Liver (tissue), 9 donors: Measurements from ENCODE around the gene ABTB2. TPM values are rescaled to one million over a fixed set of nuclear protein-coding genes. Genes with fewer than 3 reads are reported as not detected.

Experiments
- DNase-seq: peaks from one replicate; pipeline ENCODE4 v3.0.0-alpha.2; 2017; ENCODE audit warnings: low spot score
- H3K27ac ChIP-seq, 2 donors: one replicate each; pipeline ENCODE4 v1.7.0; 2013; ENCODE audit warnings: inconsistent platforms in 2 of 2, low read length in 2 of 2, control low read depth in 1 of 2, low read depth in 1 of 2, mild to moderate bottlenecking in 1 of 2
- H3K27me3 ChIP-seq, 4 donors: one replicate each; pipeline versions ENCODE4 v1.6.1 to v1.7.0; 2013; ENCODE audit warnings: low read length in 3 of 4, inconsistent platforms in 1 of 4, mild to moderate bottlenecking in 1 of 4, moderate library complexity in 1 of 4; ENCODE audit not compliant: control insufficient read depth in 4 of 4, insufficient read depth in 4 of 4
- H3K36me3 ChIP-seq, 4 donors: one replicate each; pipeline versions ENCODE4 v1.6.1 to v1.7.0; 2013; ENCODE audit warnings: low read length in 3 of 4, mild to moderate bottlenecking in 3 of 4, low read depth in 1 of 4, moderate library complexity in 1 of 4; ENCODE audit not compliant: control insufficient read depth in 4 of 4, insufficient read depth in 3 of 4
- H3K4me1 ChIP-seq, 4 donors: one replicate each; pipeline versions ENCODE4 v1.6.1 to v1.7.0; 2013; ENCODE audit warnings: low read length in 3 of 4, mild to moderate bottlenecking in 3 of 4, moderate library complexity in 1 of 4; ENCODE audit not compliant: control insufficient read depth in 4 of 4, insufficient read depth in 4 of 4
- H3K4me3 ChIP-seq, 3 donors: one replicate each; pipeline versions ENCODE4 v1.6.1 to v1.7.0; 2013; ENCODE audit warnings: low read length in 3 of 3, control low read depth in 1 of 3, low read depth in 1 of 3, mild to moderate bottlenecking in 1 of 3
- H3K9ac ChIP-seq, 2 donors: one replicate each; pipeline ENCODE4 v1.7.0; 2013; ENCODE audit warnings: low read length in 2 of 2, mild to moderate bottlenecking in 2 of 2, moderate library complexity in 2 of 2, control low read depth in 1 of 2, low read depth in 1 of 2
- H3K9me3 ChIP-seq, 4 donors: one replicate each; pipeline versions ENCODE4 v1.6.1 to v1.7.0; 2013; ENCODE audit warnings: low read length in 3 of 4; ENCODE audit not compliant: control insufficient read depth in 4 of 4
- ATF3 ChIP-seq: IDR thresholded peaks from 2 replicates; pipeline ENCODE4 v1.6.1; 2016; ENCODE audit warnings: antibody characterized with exemption
- EGR1 ChIP-seq, 2 donors: IDR thresholded peaks; 2 replicates each; pipeline ENCODE4 v1.6.1; 2016 to 2018; ENCODE audit warnings: antibody characterized with exemption in 2 of 2, low read depth in 2 of 2
- FOXA1 ChIP-seq: IDR thresholded peaks from 2 replicates; pipeline ENCODE4 v1.6.1; 2016; ENCODE audit warnings: antibody characterized with exemption
- FOXA2 ChIP-seq: IDR thresholded peaks from 2 replicates; pipeline ENCODE4 v1.6.1; 2016; ENCODE audit warnings: antibody characterized with exemption
- GABPA ChIP-seq, 2 donors: IDR thresholded peaks in 1 of 2; conservative IDR thresholded peaks in 1 of 2; 2 replicates each; pipeline ENCODE4 v1.6.1; 2016; ENCODE audit warnings: antibody characterized with exemption in 2 of 2, mild to moderate bottlenecking in 1 of 2, moderate library complexity in 1 of 2
- JUND ChIP-seq, 2 donors: IDR thresholded peaks; 2 replicates each; pipeline ENCODE4 v1.6.1; 2016; ENCODE audit warnings: antibody characterized with exemption in 2 of 2
- MAX ChIP-seq: IDR thresholded peaks from 2 replicates; pipeline ENCODE4 v1.6.1; 2016; ENCODE audit warnings: antibody characterized with exemption
- NR2F2 ChIP-seq: IDR thresholded peaks from 2 replicates; pipeline ENCODE4 v1.6.1; 2016; ENCODE audit warnings: antibody characterized with exemption
- RAD21 ChIP-seq, 2 donors: IDR thresholded peaks; 2 replicates each; pipeline ENCODE4 v1.6.1; 2016; ENCODE audit warnings: antibody characterized with exemption in 2 of 2, mild to moderate bottlenecking in 2 of 2
- RXRA ChIP-seq, 2 donors: IDR thresholded peaks; 2 replicates each; pipeline ENCODE4 v1.6.1; 2017 to 2018; ENCODE audit warnings: antibody characterized with exemption in 2 of 2, mild to moderate bottlenecking in 1 of 2
- SP1 ChIP-seq: IDR thresholded peaks from 2 replicates; pipeline ENCODE4 v1.6.1; 2018; ENCODE audit warnings: antibody characterized with exemption, mild to moderate bottlenecking
- YY1 ChIP-seq: IDR thresholded peaks from 2 replicates; pipeline ENCODE4 v1.6.1; 2016; ENCODE audit warnings: antibody characterized with exemption, mild to moderate bottlenecking
- ZBTB33 ChIP-seq: IDR thresholded peaks from 2 replicates; pipeline ENCODE4 v1.6.1; 2016; ENCODE audit warnings: antibody characterized with exemption
- WGBS: extraction: QIAGEN DNeasy Blood & Tissue Kit; methylation state at CpG from one replicate; pipeline ENCODE4 v1.1.7; 2013; 5-methylcytosine and 5-hydroxymethylcytosine counted together
- polyA plus RNA-seq, 2 donors: library from polyadenylated mRNA; stranded (reverse) in 1 of 2; unstranded in 1 of 2; fragments of 200-250 nt in 1 of 2; fragments of >200 nt in 1 of 2; fragmentation: Nextera tagmentation in 1 of 2; extraction: Ambion mirVana in 1 of 2; gene quantifications; one replicate each; pipeline versions ENCODE4 v1.2.1 to v1.2.3, GENCODE V29; 2013 to 2015
- total RNA-seq, 2 donors: library from RNA; depleted of rRNA; stranded (reverse); fragments of >200 nt; gene quantifications; one replicate each; pipeline ENCODE4 v1.2.3, GENCODE V29; 2014
- TF ChIP-seq, protein P1 (sequence below): fragments of 150-350 bp; IDR thresholded peaks from 2 replicates; pipeline ENCODE4 v1.5.1; 2017; ENCODE audit warnings: improper control_type of control experiment, low read depth, low read length; ENCODE audit not compliant: missing input control
- TF ChIP-seq, protein P2 (sequence below): IDR thresholded peaks from 2 replicates; pipeline ENCODE4 v1.6.1; 2016; ENCODE audit warnings: antibody characterized with exemption, mild to moderate bottlenecking
- donor health status: healthy.
- donor health status: healthy.
- donor health status: healthy.
- donor health status: healthy.
- donor health status: healthy.

The ABTB2 gene
- total and polyA plus RNA-seq, 4 donors = 2.4 to 8.9 (median 6.1) TPM

DNA sequence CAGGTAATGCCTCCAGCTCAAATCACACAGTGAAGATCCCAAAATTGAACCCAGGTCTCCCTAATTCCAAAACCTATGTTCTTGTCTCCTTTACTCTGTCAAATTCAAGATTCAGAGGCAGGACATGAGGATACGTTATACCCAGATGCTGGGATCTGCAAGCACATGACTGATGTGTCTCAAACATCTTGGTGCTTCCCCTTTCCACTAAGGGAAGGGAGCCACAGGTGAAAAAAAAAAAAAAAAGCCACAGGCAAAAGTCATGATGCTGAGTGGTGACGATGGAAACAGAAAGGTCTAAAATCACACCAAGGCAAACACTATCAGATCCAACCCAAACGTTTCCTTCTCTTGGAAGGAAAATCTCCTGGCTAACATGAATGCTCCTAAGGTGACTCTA lies 24.0 kb downstream of the ABTB2 start (continued):
- TF ChIP-seq YY1 = no peak

DNA sequence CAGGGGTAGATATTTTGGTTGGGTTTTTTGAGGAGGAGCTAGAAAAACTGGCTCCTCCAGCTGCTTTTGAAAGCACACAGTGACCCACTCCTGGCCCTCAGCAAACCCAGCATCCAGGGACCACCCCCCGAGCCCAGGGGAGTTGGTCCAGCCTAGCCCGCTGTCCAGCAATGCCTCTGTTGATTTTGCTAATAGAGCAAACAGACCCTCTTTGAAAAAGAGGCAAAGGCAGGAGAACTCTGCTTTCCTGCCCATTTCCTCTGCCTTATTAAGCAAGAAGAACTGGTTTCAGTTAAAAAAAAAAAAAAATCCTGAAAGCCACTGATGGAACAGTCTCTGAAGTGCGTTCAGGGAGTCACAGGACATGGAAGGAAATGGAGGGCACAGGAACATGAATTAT lies 25.3 kb downstream of the ABTB2 start:
- H3K9me3 ChIP-seq = no peaks in the 10 kb centered on the region
- no peak overlapping the region for H3K9ac ChIP-seq
- H3K27me3 ChIP-seq = no peaks in the 10 kb centered on the region
- no peak for TF ChIP-seq ATF3
- no peak for TF ChIP-seq FOXA2
- no peak for TF ChIP-seq ZBTB33
- no peak for TF ChIP-seq RXRA (IDR thresholded peaks at IDR 0.05)
- no peak for TF ChIP-seq FOXA1
- TF ChIP-seq RAD21 (IDR thresholded peaks at IDR 0.05) = no peak
- TF ChIP-seq YY1 = no peak
- TF ChIP-seq MAX = no peak
- no peak for TF ChIP-seq JUND (IDR thresholded peaks at IDR 0.05)
- TF ChIP-seq EGR1 (IDR thresholded peaks at IDR 0.05; ENCODE audit: low read depth in 2 of 2) = no peak
- TF ChIP-seq, protein P1, sequence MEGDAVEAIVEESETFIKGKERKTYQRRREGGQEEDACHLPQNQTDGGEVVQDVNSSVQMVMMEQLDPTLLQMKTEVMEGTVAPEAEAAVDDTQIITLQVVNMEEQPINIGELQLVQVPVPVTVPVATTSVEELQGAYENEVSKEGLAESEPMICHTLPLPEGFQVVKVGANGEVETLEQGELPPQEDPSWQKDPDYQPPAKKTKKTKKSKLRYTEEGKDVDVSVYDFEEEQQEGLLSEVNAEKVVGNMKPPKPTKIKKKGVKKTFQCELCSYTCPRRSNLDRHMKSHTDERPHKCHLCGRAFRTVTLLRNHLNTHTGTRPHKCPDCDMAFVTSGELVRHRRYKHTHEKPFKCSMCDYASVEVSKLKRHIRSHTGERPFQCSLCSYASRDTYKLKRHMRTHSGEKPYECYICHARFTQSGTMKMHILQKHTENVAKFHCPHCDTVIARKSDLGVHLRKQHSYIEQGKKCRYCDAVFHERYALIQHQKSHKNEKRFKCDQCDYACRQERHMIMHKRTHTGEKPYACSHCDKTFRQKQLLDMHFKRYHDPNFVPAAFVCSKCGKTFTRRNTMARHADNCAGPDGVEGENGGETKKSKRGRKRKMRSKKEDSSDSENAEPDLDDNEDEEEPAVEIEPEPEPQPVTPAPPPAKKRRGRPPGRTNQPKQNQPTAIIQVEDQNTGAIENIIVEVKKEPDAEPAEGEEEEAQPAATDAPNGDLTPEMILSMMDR = no peak
- no peak for TF ChIP-seq GABPA (IDR thresholded peaks at IDR 0.05 in 1 of 2, conservative IDR thresholded peaks at IDR 0.05 in 1 of 2)
- TF ChIP-seq SP1 = no peak
- DNase-seq = no peak
- peaks cover 3 to 34% (median 9%) of the 10 kb centered on the region in 4 donors for H3K4me1 ChIP-seq
- no peak overlapping the region for H3K4me3 ChIP-seq
- 69% methylated on average over 3 of the region's 3 CpGs for WGBS
- H3K27ac ChIP-seq = no peak overlapping the region
- H3K36me3 ChIP-seq = no peaks in the 10 kb centered on the region

DNA sequence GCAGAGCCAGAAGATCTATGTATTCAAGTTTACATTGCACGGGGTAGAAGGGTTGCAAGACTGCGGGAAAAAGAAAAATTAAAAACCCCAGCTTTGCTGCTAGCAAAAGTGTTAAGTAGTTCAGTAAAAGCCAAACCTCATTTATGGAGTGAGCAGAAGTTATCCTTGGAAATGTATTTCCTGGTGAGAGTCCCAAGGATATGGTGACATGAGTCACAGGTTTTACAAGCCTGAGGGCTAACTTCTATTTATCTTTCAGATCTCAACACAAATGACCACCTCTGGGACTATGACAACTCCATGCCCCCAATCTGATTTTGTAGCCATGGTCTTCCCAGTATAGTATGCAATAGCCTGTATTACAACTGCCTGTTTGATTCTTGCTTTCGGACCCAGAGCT lies 26.1 kb downstream of the ABTB2 start:
- H3K9ac ChIP-seq = no peak overlapping the region

DNA sequence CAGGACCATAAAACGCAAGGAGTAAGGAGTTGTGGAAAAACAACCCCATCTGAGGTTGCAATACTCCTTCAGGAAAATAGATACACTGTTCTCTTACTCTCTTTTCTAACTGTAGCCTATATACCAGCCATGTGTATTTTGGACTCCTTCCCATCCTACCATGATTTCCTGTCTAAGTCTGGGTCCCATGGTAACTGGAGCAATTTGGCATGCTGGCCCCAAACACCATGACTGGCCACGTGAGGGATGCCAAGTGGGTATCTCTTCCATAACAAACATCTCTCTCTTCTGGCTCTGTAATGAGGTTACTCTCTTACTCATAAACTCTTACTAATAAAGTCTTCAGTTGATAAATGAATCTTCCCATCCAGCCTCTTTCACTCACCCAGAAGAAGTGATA lies 26.5 kb downstream of the ABTB2 start:
- 54% methylated on average over 2 of the region's 2 CpGs for WGBS
- Histone ChIP-seq H3K9me3 (no peaks in the 10 kb centered on the region), H3K4me3 (no peak overlapping the region), H3K27ac (no peak overlapping the region), H3K4me1 (peaks cover 3 to 30% (median 9%) of the 10 kb centered on the region in 4 donors), H3K27me3 (no peaks in the 10 kb centered on the region), H3K36me3 (no peaks in the 10 kb centered on the region), H3K9ac (no peak overlapping the region)
- TF ChIP-seq RAD21 (IDR thresholded peaks at IDR 0.05) (no peak), JUND (IDR thresholded peaks at IDR 0.05) (no peak), FOXA2 (peak; percentile 20), ZBTB33 (no peak), GABPA (IDR thresholded peaks at IDR 0.05 in 1 of 2, conservative IDR thresholded peaks at IDR 0.05 in 1 of 2) (no peak), EGR1 (IDR thresholded peaks at IDR 0.05; ENCODE audit: low read depth in 2 of 2) (no peak), NR2F2 (no peak), RXRA (IDR thresholded peaks at IDR 0.05) (peak in 1 of 2 donors; percentile 5)
- TF ChIP-seq, protein P2, sequence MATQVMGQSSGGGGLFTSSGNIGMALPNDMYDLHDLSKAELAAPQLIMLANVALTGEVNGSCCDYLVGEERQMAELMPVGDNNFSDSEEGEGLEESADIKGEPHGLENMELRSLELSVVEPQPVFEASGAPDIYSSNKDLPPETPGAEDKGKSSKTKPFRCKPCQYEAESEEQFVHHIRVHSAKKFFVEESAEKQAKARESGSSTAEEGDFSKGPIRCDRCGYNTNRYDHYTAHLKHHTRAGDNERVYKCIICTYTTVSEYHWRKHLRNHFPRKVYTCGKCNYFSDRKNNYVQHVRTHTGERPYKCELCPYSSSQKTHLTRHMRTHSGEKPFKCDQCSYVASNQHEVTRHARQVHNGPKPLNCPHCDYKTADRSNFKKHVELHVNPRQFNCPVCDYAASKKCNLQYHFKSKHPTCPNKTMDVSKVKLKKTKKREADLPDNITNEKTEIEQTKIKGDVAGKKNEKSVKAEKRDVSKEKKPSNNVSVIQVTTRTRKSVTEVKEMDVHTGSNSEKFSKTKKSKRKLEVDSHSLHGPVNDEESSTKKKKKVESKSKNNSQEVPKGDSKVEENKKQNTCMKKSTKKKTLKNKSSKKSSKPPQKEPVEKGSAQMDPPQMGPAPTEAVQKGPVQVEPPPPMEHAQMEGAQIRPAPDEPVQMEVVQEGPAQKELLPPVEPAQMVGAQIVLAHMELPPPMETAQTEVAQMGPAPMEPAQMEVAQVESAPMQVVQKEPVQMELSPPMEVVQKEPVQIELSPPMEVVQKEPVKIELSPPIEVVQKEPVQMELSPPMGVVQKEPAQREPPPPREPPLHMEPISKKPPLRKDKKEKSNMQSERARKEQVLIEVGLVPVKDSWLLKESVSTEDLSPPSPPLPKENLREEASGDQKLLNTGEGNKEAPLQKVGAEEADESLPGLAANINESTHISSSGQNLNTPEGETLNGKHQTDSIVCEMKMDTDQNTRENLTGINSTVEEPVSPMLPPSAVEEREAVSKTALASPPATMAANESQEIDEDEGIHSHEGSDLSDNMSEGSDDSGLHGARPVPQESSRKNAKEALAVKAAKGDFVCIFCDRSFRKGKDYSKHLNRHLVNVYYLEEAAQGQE = no peak
- DNase-seq = no peak

More for the DNA sequence above, 26.1 kb downstream of the ABTB2 start:
- H3K27me3 ChIP-seq = no peaks in the 10 kb centered on the region
- no peak for TF ChIP-seq YY1
- WGBS = 90% methylated on average over 3 of the region's 3 CpGs
- H3K9me3 ChIP-seq = no peaks in the 10 kb centered on the region
- H3K36me3 ChIP-seq = no peaks in the 10 kb centered on the region
- no peak for DNase-seq
- no peak overlapping the region for H3K27ac ChIP-seq
- H3K4me3 ChIP-seq = no peak overlapping the region
- H3K4me1 ChIP-seq = peaks cover 3 to 34% (median 9%) of the 10 kb centered on the region in 4 donors
